NCI-H226 (cell line): Measurements from ENCODE around the gene XRCC4.
"Not testable (repeated sequence)": the region's sequence is repeated elsewhere in the genome, so short reads cannot be mapped to it uniquely, and the experiment has no call there.

Experiments
- DNase-seq: peaks from one replicate; pipeline ENCODE4 v3.0.0-alpha.2; 2015

The XRCC4 gene

DNA sequence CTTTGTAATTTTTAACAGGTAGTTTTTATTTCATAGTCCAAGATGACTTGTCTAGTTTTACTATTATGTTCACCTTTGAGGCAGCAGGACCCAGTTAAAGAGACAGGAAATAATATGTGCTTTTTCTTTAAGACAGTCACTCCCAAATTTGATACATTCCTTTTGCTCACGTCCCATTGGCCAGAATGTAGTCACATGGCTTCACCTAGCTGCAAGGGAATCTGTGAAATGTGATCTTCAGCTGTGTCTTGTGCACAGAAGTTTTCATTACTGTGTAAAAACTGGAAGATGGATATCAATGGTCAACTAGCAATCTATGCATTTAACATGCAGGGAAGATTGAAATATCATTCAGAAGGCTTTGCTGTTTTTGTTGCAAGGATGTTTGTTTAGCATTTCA, 41.1 kb downstream of the XRCC4 start:
- DNase-seq, result no peak

DNA sequence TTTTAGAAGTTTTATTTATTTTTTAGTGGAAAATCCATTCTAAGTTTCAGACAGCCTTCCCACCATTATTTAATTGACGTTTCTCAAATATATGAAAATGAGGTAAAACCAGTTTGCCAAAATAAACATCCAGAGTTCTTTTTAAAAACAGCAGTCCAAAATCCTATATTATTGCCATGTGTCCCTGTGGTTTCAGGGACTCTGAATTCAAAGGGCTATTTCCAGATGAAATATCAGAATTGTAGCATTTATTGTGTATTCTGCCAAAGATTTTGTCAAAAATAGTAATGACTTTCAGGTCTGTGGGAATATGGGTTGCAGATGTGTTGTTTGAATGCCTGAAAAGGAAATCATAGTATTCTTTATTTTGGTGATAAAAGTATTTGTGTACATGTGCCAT, 41.6 kb downstream of the XRCC4 start:
- DNase-seq, result no peak

DNA sequence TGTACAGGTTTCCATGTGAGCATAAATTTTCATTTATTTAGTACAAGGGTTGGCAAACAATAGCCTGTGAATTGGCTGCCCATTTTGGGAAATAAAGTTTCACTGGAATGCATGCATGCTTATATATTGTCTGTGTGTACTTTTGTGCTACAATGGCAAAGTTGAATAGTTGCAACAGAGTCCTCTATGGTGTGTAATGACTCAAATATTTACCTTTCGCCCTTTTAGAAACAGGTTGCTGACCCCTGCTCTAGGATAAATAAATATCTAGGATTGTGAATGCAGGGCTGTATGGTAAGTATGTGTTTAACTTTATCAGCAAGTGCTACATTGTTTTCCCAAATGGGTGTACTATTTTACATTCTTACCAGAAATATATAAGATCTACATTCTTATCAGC, 47.2 kb downstream of the XRCC4 start:
- no peak for DNase-seq

DNA sequence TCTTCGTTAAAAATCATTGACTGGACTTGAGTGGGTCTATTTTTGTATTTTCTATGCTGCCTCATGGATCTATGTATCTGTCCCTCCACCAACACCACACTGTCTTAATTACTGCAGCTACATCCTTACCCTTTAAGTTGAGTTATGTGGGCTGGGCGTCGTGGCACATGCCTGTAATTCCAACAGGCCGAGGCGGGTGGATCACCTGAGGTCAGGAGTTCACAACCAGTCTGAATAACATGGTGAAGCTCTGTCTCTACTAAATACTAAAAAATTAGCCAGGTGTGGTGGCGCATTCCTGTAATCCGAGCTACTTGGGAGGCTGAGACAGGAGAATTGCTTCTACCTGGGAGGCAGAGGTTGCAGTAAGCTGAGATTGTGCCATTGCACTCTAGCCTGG, 48.2 kb downstream of the XRCC4 start:
- DNase-seq, result no peak

DNA sequence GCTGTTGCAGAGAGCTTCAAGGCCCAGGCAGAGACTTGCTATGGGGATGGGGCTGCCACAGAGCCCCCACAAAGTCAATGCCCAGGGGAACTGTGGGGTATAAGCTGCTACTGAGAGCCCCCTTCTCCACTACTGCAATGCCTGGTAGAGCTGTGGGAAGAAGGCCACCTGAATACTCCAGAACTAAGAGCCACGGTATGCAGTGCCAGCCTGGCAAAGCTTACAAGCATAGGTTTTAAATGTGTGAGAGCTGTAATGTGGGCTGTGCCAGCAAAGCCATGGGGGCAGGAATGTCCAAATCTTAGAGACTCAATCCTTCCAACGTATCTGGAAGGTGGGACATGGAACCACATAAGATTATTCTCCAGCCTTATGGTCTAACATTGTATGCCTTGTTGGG, 49.2 kb downstream of the XRCC4 start:
- no peak for DNase-seq

GRCh38 chr5:83133797-83134196, 56.5 kb downstream of the XRCC4 start:
- no peak for DNase-seq

DNA sequence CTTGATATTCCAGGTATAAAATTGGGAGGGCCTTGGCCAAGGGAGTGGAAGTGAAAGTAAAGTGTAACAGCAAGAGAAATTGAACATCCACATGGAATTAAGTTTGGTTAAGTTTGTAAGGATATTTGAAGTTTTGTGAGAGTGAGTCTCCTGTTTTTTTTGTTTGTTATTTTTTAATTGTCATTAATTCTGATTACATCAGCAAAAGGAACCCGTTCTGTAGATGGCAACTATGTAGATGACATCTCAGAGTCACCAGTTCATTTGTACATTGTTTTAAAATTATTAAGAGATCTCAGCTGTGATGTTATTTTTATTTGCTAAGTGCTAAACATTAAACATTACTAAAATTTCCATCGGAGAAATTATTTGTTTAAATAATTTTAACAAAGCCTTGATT, 65.2 kb downstream of the XRCC4 start:
- no peak for DNase-seq

- peak; percentile 4 for DNase-seq
Measured at GRCh38 chr5:83145241-83145640, 67.9 kb downstream of the XRCC4 start.

- no peak for DNase-seq
Measured at GRCh38 chr5:83145882-83146331, 68.6 kb downstream of the XRCC4 start.

DNA sequence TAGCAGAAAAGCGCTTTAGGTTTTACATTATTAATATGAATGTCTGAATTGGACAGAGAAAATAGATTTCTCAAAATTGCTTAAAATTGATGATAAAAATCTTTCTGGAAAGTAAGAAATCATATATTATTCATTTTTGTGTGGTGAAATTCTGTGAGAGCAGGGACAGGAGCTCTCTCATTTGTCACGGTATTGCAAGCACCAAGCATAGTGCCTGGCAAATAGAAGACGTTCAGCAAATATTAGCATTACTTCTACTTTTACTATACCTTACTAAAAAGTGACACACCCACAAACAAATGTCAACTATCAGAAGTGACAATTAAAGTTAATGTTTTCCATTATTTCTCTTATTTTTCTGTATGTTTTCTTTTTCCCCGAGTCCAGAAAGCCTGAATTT, 69.1 kb downstream of the XRCC4 start:
- no peak for DNase-seq

- DNase-seq, result no peak
Measured at GRCh38 chr5:83147593-83147992, 70.2 kb downstream of the XRCC4 start.

DNA sequence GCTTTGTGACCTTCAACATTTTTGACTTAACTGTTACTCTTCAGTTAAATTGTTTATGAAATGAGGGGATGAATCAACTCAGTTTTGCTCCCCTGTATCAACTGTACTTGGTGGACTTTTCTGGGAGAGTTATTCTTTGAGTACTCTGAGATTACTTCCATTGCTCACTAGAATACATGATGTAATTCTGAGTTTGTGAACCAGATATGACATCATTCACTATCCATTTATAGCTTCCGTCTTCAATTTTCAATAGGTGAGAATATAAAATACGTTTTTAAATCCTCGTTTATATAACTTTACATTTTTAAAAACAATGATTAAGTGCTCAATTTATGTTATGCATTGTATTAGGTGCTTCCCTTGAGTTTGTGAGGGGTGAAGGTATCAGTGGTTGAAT, 71.0 kb downstream of the XRCC4 start:
- DNase-seq, result no peak

- DNase-seq, result peak; percentile 11
Measured at GRCh38 chr5:83149671-83150070, 72.3 kb downstream of the XRCC4 start.

- peak; percentile 9 for DNase-seq
Measured at GRCh38 chr5:83151821-83152220, 74.5 kb downstream of the XRCC4 start.

- DNase-seq, result not testable (repeated sequence)
Measured at GRCh38 chr5:83152996-83153395, 75.6 kb downstream of the XRCC4 start.

DNA sequence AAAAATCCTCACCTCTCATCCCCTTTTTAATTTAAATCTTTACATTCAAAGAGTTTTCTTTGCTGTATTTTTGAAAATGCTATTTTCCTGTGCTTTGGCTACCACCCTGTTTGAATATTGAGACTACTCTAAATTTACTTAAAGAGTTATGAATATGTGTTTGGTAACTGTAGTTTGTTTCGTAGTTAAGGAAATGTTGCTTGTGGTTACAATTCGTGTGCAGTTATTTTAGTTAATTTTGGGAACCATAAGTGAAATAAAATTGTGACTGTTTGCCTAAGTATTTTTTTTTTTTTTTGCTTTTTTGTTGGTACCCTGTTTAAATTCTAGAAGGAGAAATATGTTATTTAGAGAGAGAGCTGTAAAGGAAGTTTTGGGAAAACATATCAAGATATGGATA, 78.7 kb downstream of the XRCC4 start:
- DNase-seq, result no peak

DNA sequence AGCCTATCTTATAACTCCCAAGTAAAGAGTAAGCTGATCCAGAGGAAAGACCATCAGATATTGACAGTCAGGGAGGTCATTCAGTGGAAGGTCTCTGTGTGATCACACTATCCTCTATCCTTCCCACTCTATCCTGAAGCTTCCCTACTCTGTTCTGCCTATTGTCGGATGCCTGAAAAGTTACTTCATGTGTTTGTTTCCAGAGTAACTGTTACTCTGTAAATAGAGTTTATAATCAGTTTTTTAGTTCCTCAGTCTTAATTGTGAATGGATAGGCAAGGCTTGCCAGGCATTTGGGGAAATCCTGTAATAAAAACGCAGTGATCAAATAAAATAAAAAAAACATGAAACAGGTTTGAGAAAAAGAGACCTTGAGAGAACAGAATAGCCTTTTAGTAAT, 79.8 kb downstream of the XRCC4 start:
- no peak for DNase-seq

DNA sequence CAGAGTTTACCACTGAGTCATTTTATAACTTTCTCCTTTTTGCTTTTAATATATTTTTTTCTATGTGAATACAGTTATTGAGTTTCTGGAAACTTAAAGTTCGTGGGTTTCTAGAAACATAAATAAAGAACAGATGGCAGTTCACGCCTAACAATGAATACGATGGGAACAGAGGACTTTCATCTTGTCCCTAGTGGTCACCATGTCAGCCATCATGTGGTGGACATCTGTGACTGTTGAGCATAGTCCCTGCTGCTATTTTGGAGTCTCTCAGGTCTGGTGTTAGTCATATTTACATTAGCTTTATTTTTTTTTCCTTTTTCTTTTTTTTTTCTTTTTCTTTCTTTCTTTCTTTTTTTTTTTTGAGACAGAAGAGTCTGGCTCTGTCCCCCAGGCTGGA, 85.3 kb downstream of the XRCC4 start:
- no peak for DNase-seq

DNA sequence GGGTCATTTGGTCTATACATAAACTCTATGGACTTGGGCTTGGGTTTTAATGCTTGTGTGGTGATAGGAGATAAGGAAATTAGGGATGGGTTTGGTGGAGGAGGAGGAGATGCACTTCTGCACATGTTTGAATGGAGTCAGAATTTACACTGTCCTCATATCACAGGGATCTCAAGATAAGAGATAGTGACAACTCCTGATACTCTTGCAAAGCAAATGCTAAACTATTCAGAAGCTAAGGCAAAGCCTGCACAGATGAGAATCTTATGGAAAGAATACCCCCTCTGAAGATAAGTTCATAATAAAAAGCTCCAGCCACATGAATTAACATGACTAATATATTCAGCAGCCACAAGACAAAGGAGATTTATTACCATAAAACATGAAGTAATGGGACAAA, 90.2 kb downstream of the XRCC4 start:
- no peak for DNase-seq

DNA sequence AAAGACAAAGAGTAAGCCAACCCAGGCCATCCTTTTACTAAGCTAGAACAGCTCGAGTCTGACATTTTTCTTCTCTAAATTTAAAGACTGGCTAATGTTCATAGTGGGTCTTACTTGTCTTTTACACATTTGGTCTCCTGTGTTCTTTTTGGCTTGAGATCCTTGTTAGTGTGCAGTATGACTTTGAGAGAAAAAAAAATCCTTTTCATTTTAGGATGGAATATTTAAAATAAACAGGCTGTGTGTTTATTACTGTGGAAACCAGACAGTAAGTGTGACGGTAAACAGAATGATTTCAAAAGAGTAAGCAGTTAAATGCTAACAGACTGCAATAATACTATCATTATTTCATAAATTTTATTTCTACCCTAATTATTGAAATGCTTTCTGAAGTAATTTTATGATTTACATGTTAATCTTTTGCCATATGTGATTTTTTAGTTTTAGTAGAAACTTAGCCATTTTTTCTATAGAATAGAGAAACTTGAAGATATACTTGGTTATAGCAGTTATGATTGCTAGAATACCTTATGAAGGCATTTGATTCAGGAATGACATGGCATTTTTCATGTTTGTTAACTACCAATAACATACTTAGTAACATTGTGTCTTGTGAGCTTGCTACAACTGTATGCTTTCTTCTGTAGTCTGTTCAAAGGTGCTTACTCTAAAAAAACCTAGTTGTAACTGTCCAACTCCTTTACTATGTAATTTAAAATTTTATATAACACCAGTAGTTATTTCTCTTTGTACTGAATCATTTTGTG, 92.4 kb downstream of the XRCC4 start:
- DNase-seq, result no peak

DNA sequence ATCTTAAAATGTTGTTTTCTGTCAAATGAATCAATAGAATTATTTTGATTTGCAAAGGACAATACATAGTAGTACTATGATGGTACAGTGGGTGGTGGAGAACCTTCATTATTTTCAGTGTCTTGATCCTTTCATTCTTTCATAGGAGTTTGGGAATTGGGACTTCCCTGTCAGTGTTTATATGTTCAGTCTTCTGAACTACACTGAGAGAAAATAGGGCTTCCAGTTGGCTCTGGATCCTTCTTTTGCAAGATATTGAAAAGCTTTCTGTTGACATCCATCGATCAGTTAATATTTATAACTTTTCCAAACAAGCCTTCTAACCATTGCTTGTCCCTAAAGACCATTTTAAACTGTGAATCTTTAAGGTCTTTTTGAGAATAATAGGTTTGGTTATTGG, 94.7 kb downstream of the XRCC4 start:
- no peak for DNase-seq

GRCh38 chr5:83172655-83173054, 95.3 kb downstream of the XRCC4 start:
- no peak for DNase-seq

- DNase-seq, result no peak
Measured at GRCh38 chr5:83173826-83174225, 96.5 kb downstream of the XRCC4 start.

DNA sequence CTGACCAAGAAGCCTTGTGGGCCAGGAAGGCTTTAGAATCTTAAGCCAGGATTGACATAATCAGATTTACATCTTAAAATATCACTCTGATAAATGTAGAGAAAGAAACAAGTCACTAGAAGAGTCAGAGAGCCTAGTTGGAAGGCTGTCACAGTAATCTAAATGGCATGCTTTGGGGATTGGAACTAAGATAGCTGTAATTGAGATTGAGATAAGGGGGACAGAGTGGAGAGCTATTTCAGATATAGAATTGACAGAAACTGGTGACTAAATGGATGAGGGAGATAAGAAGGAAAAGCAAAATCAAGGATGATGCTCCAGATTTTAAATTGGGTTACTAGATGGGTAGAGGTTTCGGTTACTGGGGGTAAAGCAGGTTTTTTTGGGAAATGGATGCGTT, 100.5 kb downstream of the XRCC4 start:
- no peak for DNase-seq

DNA sequence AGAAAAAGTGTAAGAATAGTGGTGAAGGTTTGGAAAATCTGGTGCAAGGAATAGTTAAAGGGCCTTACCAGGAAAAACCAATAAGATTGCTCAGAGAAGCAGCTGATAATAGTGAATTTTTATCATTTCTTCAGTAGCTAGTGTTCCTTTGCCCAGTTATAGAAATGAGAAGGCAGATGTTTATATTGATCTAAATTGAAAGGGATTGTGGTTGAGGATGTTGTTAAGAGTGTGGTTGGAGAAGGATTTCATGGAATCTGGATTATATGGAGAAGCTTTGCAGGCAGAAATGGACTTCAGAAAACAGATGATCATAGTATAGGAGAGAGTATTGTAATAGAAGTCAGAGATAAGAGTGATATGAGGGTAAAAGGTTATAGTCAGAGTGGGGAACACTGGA, 102.6 kb downstream of the XRCC4 start:
- DNase-seq, result no peak
